HG02610 (cell line): ENCODE data around the gene TOMM40L.

ENCODE experiments used
- ATAC-seq: cut with Tn5 transposase; IDR thresholded peaks from one replicate; pipeline ENCODE4 v1.9.1; 2021; ENCODE audit warnings: mild to moderate bottlenecking, moderate library complexity; ENCODE audit not compliant: unreplicated experiment

TOMM40L gene

GRCh38 chr1:161225534-161226319 is at the start of gene TOMM40L:
TSS of gene TOMM40L (plus strand) at chr1:161226060. CDS start at chr1:161226490, 430 bp downstream.
- peak; percentile 96 for ATAC-seq

- ATAC-seq, result peak; percentile 4
Observed at GRCh38 chr1:161176468-161177111, 49.3 kb upstream of the TOMM40L start.

- peak; percentile 79 for ATAC-seq
Observed at GRCh38 chr1:161177112-161177935, 48.5 kb upstream of the TOMM40L start, which contains the start of gene B4GALT3. TSS of gene B4GALT3 (minus strand) at chr1:161177507. CDS start at chr1:161176060, 1,447 bp downstream.

- ATAC-seq, result no peak
Observed at GRCh38 chr1:161177936-161178244, 48.0 kb upstream of the TOMM40L start.

GRCh38 chr1:161179698-161180097 is 46.2 kb upstream of the TOMM40L start:
- ATAC-seq, result no peak

- ATAC-seq, result no peak
Observed at GRCh38 chr1:161180639-161181038, 45.2 kb upstream of the TOMM40L start.

- ATAC-seq, result peak; percentile 37
Observed at GRCh38 chr1:161182214-161182613, 43.6 kb upstream of the TOMM40L start.

GRCh38 chr1:161185282-161185682 is 40.6 kb upstream of the TOMM40L start:
- peak; percentile 74 for ATAC-seq

- peak; percentile 25 for ATAC-seq
Observed at GRCh38 chr1:161185732-161186311, 40.0 kb upstream of the TOMM40L start.

- no peak for ATAC-seq
Observed at GRCh38 chr1:161187311-161187710, 38.5 kb upstream of the TOMM40L start.

GRCh38 chr1:161188381-161188780 is 37.5 kb upstream of the TOMM40L start:
- no peak for ATAC-seq

GRCh38 chr1:161189036-161189435 is 36.8 kb upstream of the TOMM40L start:
- ATAC-seq, result no peak

- no peak for ATAC-seq
Observed at GRCh38 chr1:161190962-161191521, 34.8 kb upstream of the TOMM40L start.

- no peak for ATAC-seq
Observed at GRCh38 chr1:161191971-161192370, 33.9 kb upstream of the TOMM40L start.

- peak; percentile 59 for ATAC-seq
Observed at GRCh38 chr1:161192476-161193465, 33.1 kb upstream of the TOMM40L start.

GRCh38 chr1:161193561-161194235 is 32.2 kb upstream of the TOMM40L start:
- ATAC-seq, result no peak

GRCh38 chr1:161195171-161195570 is 30.7 kb upstream of the TOMM40L start:
- peak; percentile 59 for ATAC-seq

GRCh38 chr1:161196111-161196510 is 29.7 kb upstream of the TOMM40L start:
- ATAC-seq, result no peak
